GM10847 (cell line): ENCODE measurements around the gene IRF2.

Experiments
- POLR2A ChIP-seq: IDR thresholded peaks from 2 replicates; pipeline ENCODE4 v1.6.1; 2011; ENCODE audit not compliant: insufficient read length; ENCODE audit errors: extremely low read depth

Gene IRF2

DNA sequence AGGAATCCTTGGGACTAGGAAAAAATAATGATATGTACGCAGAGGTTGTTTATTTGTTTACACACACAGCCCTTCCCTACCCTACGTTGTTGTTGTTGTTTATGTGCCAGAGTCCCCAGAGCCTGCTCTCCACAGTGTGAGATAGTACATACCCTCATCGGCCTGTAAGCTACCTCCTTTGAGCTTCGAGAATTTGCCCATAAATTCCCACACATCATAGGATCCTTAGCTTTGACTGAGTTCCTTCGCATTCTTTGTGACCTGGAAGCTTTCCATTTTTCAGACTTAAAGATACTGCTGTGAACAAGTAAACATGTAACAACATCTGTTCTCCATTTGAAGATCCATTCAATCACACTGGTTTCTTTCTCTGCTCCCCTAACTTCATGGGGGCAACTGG, 114.5 kb downstream of the IRF2 start:
- no peak for TF ChIP-seq POLR2A

DNA sequence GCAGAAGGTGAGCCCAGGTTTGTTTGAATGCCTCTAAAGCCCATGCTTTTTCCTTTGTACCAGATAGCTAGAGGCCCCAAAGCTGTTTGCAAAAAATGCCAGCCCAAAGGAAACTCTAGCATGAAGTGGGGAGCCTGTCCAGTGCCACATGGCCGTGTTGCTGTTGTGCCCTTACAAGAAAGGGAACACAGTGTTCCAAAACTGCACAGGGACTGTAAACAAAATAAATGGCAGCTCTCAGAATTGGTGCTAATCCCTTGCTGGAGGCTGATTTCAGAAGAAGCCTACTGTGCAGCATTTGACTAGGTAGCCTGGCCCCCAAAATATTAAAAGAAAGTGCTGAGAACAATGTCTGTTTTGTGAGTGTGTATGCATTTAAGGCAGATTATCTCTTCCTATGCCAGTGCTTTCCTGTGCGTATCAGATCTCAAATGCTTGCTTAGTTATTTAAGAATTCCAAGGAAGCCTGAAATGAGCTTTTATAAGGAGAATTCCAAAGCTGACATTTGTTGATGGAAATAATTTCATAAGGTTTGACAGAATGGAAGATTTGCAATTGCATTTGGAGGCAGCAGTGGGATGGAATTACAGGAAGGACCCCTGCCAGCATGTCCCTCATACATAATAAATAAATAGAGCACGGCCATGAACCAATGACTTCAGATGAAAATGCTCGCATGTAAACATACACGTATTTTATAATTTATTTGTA, 115.7 kb downstream of the IRF2 start:
- no peak for TF ChIP-seq POLR2A

DNA sequence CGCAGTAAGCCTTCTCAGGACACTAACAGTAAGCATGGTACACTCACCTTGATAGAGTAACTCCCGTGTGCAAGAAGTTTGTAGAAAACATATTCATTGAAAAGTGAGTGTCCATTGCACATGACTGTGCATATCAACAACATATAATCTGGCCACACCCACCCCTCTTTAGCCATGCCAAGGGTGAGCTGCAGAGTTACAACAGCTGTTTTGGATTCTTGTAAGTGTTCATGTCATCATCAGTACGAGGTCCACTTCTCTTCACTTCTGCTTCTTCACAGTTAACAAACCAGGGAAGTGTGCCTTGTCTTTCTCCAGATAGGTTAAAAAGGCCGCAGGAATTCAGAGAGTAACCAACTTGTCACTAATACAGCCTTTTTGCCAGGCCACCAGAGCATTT, 116.6 kb downstream of the IRF2 start:
- no peak for TF ChIP-seq POLR2A

DNA sequence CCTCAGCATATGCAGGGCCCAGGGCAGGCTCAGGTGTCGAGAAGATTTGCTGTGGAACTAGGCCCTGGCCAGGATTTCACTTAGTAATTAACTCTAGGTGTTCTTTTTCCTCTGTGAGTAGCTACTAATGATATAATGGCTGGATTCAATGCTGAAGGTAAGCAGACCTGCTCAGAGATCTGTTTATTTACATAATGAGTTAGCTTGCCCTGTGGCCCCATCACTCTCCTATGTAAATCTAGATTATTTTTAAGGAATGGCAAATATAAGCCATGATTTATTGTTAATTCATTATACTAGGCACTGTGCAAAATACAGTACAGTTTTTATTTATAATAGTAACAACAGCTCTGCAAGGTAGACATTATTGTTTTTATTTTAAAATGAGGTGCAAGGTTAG, 117.2 kb downstream of the IRF2 start:
- TF ChIP-seq POLR2A: no peak

DNA sequence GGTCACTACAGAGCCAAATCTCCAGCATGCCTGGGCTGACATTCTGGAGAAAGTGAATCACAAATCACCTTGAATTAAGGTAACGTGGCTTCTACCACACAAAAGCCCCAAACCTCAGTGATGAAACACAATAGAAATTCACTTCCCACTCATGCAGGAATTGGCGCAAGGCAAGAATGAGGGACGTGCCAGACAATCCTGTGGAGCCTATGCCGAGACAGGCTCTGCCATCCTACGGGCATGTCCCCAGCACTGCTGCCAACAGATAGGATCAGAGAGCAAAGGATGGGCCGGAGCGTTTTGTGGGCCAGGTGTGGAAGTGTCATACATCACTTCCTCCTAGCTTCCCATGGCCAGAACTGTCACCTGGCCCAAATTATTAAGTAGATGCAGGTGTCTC, 118.0 kb downstream of the IRF2 start:
- TF ChIP-seq POLR2A: no peak

DNA sequence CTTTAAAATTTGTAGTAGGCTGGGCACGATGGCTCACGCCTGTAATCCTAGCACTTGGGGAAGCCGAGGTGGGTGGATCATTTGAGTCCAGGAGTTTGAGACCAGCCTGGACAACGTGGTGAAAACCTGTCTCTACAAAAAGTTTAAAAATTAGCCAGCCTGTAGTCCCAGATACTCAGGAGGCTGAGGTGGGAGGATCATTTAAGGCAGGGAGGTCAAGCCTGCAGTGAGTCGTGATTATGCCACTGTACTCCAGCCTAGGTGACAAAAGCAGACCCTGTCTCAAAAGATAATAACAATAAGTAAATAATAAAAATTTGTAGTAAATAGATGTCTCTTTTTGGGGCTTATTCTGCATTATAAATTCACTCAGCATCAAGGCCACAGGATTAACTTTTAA, 118.5 kb downstream of the IRF2 start:
- TF ChIP-seq POLR2A: no peak

DNA sequence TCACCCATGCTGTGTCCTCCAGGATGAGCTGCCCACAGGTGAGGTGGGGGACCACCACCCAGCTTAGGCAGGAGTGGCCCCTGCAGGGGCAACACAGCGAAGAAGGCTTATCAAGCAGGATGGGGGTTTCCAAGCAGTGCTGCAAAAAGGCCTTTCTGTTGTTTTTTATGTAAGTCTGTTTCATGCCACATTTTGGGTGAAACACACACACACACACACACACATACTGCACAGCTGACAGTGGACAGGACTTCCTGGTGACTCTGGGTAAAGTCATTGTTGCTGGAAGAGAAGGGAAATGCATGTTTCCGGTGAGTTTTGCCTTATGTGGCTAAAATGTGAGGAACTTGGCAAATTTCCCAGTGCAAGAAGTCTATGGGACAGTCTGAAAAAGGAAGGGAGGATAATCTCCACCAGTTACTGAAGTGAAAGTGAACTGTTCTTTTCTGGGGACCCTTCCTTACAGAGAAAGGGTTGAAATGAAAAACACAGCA, 119.2 kb downstream of the IRF2 start:
- no peak for TF ChIP-seq POLR2A

DNA sequence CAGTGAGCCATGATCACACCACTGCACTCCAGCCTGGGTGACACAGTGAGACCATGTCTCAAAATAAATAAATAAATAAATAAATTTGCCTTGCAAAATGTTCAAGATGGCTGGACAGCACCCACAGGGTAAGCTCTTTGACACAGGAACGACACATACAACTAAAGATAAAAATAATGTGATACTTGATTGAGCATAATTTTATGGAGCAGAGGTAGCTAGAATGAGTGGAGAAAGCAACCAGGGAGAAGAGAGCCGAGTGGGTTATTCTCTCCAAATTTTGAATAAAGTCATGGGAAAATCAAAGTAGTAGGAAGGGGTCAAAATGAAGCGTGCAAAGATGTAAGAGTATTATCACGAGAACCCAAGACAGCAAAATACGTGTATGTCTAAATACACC, 121.5 kb downstream of the IRF2 start:
- no peak for TF ChIP-seq POLR2A

DNA sequence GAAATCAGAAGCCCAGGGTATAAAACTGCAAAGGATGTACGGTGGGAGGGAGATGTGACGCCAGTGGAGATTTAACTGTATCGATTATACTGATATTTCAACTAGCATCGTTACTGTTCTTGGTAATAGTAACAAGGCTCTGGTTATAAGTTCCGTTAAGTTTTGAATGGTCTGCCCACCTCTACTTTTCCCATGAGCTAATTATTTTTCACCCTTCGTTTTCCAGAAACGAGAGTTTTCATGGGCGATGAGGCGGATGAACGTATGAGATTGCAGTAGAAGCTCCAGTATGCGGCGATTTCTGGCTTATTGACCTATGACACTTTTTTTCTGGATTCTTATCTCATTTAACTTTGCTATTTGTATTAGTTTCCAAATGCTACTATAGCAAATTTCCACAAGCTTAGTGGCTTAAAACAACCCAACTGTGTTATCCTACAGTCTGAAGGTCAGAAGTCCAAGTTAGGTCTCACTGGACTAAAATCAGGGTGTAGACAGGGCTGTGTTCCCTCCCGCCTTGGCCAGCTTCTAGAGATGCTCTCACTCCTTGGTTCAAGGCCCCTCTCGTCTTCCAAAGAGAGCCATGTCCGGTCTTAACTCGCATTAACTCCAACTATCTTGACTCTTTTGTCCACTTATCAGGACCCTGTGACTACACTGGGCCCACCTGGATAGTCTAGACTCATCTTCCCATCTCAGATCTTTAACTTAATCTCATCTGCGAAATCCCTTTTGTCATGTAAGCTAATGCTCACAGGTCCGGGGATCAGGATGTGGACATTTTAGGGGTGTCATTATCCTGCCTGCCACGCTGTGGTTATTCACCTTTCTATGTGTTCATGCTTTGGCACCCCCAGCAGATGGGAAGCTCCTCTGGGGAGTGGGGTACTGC, 122.5 kb downstream of the IRF2 start:
- no peak for TF ChIP-seq POLR2A

DNA sequence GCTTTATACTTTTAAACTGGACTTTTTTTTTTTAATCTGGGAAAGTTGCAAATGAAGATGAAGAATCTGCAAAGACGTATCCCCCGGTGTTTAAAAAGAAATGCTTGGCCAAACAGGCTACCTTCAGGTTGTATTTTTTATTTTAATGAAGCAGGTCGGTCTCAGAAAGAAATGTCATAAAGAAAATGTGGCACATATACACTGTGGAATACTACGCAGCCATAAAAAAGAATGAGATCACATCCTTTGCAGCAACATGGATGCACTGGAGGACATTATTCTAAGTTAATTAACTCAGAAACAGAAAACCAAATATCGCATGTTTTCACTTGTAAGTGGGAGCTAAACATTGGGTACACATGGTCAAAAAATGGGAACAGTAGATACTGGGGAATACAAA, 123.4 kb downstream of the IRF2 start:
- no peak for TF ChIP-seq POLR2A

DNA sequence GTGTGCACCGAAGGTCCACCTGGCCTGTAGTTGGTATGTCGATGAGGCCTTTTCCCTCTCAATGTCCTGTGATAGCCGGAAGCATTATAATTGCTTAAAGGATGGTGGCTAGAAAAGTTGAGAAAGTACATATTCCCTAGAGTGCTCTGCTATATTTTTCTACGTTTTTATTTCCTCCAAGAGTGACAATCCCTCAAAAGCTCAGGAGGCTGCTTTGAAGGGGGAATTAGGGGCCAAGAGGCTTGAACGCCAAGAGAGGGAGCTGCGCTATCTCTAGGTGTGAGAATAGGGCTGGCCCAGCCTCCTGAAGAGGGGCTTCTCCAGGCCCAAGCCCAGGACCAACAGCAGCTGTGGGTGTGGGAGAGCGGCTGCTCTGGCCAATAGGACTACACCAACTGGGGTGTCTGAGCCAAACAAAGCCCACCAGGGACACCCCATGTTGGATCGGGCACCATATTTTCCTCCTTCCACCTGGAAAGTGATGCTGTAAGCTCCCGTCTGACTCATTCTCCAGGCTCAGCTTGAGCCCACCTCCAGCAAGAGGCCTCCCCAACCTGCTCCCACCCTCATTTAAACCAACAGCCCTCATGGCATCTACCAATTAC, 124.0 kb downstream of the IRF2 start:
- TF ChIP-seq POLR2A: no peak

DNA sequence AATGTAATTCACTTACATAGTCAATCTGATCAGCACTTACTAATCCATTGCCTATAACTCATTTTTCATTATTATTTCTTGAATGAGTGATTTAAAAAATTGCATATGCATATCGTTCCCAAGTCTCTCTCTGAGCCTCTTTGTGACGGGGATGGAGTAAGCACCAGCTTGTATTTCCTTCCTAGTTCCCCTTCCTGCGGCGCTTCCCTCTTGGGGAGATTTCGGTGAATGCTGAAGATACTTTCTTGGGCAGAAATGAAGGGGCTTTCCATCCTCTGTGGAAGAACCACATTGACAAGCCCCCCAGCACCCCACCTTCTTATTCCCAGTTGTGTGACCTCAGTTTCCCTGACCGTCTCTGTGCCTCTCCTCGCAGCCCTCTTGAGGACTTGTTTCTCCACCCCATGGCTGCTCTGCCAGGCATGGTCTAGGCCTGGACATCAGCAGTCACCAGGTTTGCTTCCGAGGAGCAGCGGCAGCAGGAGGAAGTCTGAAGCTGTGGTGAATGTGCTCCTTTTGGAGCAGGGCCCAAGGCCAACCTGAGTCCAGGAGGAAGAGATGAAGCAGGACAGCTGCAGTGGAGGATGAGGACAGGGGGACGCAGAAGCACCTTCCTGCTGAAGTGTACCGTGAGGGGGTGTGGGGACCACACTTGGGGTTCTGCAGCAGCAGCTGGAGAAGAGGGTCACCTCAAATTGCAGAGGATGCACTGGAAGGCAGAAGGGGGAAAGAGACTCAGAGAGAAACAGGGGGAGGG, 124.9 kb downstream of the IRF2 start:
- no peak for TF ChIP-seq POLR2A

DNA sequence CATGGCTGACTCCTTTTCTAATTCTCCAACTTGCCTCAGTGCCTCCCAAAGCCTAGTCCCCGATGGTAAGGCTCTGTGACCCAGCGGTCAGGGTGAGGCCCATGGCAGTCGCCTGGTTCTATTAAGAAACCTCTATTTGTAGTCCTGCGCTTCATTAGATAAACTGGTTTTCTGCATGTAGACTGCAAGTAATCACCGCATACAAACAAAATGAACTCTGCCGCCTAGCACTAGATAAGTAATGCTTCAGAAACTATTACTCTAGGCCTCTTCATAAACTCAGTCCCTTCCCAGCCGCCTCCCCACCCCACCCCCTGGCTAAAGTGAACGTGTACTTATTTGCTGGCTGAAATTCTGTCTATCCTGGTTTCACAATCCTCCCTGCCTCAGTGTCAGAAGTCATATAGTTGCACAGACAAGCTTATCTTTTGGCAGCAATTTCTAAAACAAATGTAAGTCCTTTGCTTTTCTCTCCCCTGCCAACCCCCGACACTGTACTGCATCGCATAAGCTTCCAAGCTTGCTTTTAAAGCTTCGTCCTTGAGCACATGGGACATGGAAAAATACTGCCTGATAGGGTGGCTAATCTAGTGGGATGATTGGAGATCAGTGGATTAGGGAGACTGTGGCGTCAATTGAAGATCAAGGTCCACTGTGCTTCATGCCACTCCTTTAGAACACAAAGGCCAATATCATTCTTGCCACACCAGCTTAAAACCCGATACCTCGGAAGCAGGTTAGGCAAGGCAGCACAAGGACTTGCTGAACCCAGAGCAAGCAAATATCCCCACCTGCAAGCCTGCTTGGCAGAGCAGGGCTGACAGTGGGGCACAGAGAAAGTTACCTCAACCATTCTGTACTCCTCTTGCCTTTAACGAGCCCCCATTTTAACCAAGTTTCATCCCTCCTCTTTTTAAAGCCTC, 125.8 kb downstream of the IRF2 start:
- no peak for TF ChIP-seq POLR2A

DNA sequence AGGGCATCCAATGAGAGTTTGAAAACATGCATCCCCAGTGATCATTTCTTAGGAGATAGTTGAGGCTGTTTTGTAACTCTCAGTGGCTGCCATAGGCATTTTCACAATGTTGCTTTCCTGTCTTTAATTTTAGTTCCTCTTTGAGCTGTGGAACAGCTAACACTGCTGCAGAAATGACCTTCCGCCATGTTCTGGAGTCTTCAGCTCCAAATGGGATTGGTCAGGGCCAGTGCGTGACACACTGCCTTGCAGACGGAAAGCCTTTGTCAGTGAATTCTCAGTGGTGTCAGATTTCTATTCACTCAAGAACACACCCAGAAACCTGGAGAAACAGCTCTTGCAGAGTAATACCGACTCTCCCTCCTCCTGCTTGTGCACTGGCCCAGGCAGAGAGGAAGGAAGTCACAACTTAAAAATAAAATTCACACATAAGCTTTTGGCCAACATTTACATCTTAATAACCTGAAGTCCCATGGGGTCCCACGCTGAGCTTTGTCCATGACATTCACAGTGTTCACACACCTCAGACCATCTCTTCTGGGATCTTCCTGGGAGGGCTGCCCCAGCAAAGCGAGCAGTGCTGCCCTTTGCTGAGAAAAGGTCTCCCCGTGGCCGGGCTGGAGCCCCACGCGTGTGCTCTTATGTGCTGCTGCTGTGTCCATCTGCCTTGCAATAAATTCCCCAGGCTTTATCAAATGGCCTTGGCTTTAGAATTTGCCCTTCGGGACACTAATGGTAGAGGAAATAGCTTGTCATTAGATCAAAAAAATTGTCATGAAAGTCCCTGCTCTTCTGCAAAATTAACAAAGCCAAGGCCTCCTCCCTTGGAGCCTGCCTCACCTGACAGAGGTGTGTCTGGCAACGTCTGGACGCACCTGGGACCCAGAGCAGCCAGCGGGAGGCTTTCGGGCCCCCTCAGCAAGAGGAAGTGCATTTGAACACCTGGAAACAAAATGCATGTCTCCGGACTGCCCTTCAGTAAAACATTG, 126.8 kb downstream of the IRF2 start:
- TF ChIP-seq POLR2A: peak; percentile 31
